Left forelimb (tissue), 1 donor: Measurements from ENCODE around the gene NME5.
"Not testable (repeated sequence)": the region's sequence is repeated elsewhere in the genome, so short reads cannot be mapped to it uniquely, and the experiment has no call there.

Experiments
- DNase-seq: peaks from one replicate; pipeline ENCODE4 v3.0.0-alpha.2; 2018; ENCODE audit warnings: low spot score

Gene NME5

GRCh38 chr5:138078006-138078643 lies 61.1 kb downstream of the NME5 start:
- DNase-seq = no peak

- DNase-seq = no peak
These were observed 62.0 kb downstream of the NME5 start for GRCh38 chr5:138077064-138077696.

GRCh38 chr5:138070026-138070425 lies 69.2 kb downstream of the NME5 start:
- not testable (repeated sequence) for DNase-seq

GRCh38 chr5:138068742-138069600 lies 70.3 kb downstream of the NME5 start:
- DNase-seq = no peak

GRCh38 chr5:138067945-138068344 lies 71.3 kb downstream of the NME5 start:
- no peak for DNase-seq
